ENCODE results near the gene MARVELD3. TPM values are rescaled to one million over a fixed set of nuclear protein-coding genes. Genes with fewer than 3 reads are reported as not detected.
A peak's percentile ranks its signal among the peaks of the same experiment; 100 is the strongest.
"Not testable (repeated sequence)": the region's sequence is repeated elsewhere in the genome, so short reads cannot be mapped to it uniquely, and the experiment has no call there.

Gene MARVELD3
- 0.39 and 0.51 TPM in 2 replicates for total RNA-seq

- DNase-seq (ENCODE audit: low read depth in 2 of 2) = no peak
Observed at GRCh38 chr16:71626018-71626857, at the start of gene MARVELD3. Gene MARVELD3, plus strand, starts transcription at chr16:71626184. Its CDS starts 46 bp downstream, at chr16:71626230.

- DNase-seq (ENCODE audit: low read depth in 2 of 2) = no peak
Observed at GRCh38 chr16:71576971-71577370, 49.0 kb upstream of the MARVELD3 start, which contains the start of gene TAT. Gene TAT, minus strand, starts transcription at chr16:71577092. Its CDS starts 677 bp downstream, at chr16:71576415.

GRCh38 chr16:71582553-71582848 is 43.5 kb upstream of the MARVELD3 start:
- DNase-seq (ENCODE audit: low read depth in 2 of 2) = not testable (repeated sequence)

GRCh38 chr16:71584543-71585317 is 41.3 kb upstream of the MARVELD3 start:
- DNase-seq (ENCODE audit: low read depth in 2 of 2) = no peak

GRCh38 chr16:71585318-71585703 is 40.7 kb upstream of the MARVELD3 start:
- DNase-seq (ENCODE audit: low read depth in 2 of 2) = no peak

GRCh38 chr16:71589334-71589733 is 36.6 kb upstream of the MARVELD3 start:
- not testable (repeated sequence) for DNase-seq (ENCODE audit: low read depth in 2 of 2)

GRCh38 chr16:71590071-71590470 is 35.9 kb upstream of the MARVELD3 start:
- DNase-seq (ENCODE audit: low read depth in 2 of 2) = not testable (repeated sequence)

- no peak for DNase-seq (ENCODE audit: low read depth in 2 of 2)
Observed at GRCh38 chr16:71590584-71590983, 35.4 kb upstream of the MARVELD3 start.

- no peak for DNase-seq (ENCODE audit: low read depth in 2 of 2)
Observed at GRCh38 chr16:71591917-71592316, 34.1 kb upstream of the MARVELD3 start.

- no peak for DNase-seq (ENCODE audit: low read depth in 2 of 2)
Observed at GRCh38 chr16:71593048-71593999, 32.7 kb upstream of the MARVELD3 start.

GRCh38 chr16:71594000-71594646 is 31.9 kb upstream of the MARVELD3 start:
- no peak for DNase-seq (ENCODE audit: low read depth in 2 of 2)

- not testable (repeated sequence) for DNase-seq (ENCODE audit: low read depth in 2 of 2)
Observed at GRCh38 chr16:71595340-71595826, 30.6 kb upstream of the MARVELD3 start.

- not testable (repeated sequence) for DNase-seq (ENCODE audit: low read depth in 2 of 2)
Observed at GRCh38 chr16:71598426-71598825, 27.6 kb upstream of the MARVELD3 start.

GRCh38 chr16:71600822-71601221 is 25.2 kb upstream of the MARVELD3 start:
- no peak for DNase-seq (ENCODE audit: low read depth in 2 of 2)

- DNase-seq (ENCODE audit: low read depth in 2 of 2) = no peak
Observed at GRCh38 chr16:71609066-71609465, 16.9 kb upstream of the MARVELD3 start.

GRCh38 chr16:71610447-71610846 is 15.5 kb upstream of the MARVELD3 start:
- no peak for DNase-seq (ENCODE audit: low read depth in 2 of 2)

GRCh38 chr16:71610936-71611871 is 14.8 kb upstream of the MARVELD3 start:
- DNase-seq (ENCODE audit: low read depth in 2 of 2) = peak; percentile 15 to 59

GRCh38 chr16:71614956-71615355 is 11.0 kb upstream of the MARVELD3 start:
- DNase-seq (ENCODE audit: low read depth in 2 of 2) = not testable (repeated sequence)

- DNase-seq (ENCODE audit: low read depth in 2 of 2) = no peak
Observed at GRCh38 chr16:71618429-71618828, 7.6 kb upstream of the MARVELD3 start.

GRCh38 chr16:71622088-71622487 is 3.9 kb upstream of the MARVELD3 start:
- no peak for DNase-seq (ENCODE audit: low read depth in 2 of 2)
